ENCODE results near the gene TRIM54. TPM values are rescaled to one million over a fixed set of nuclear protein-coding genes. Genes with fewer than 3 reads are reported as not detected.

TRIM54 gene
- total and polyA plus RNA-seq, 2 of the 8 experiments (the other 6 are each of a cell fraction or from before 2014, with no cell fraction given) = 3.9 to 5.8 TPM

- FAIRE-seq (no peak), DNase-seq (ENCODE audit: low read depth in 1 of 2, low spot score in 2 of 2) (peak; percentile 57 to 93)
- peak overlapping the region; percentile 41 for H4K91ac ChIP-seq (replicated peaks; ENCODE audit: insufficient read length, low read length)
- H3K23me2 ChIP-seq (ENCODE audit: low read depth, low read length) = no peaks in the 10 kb centered on the region; the same call in 1 of the 2 replicates
- H2AFZ ChIP-seq (ENCODE audit: low read length) = peak overlapping the region; percentile 91
- peak overlapping the region; percentile 8 to 78 for H3K4me2 ChIP-seq (ENCODE audit: insufficient read depth in 1 of 2, low read depth in 2 of 2, low read length in 2 of 2)
- peak overlapping the region in 2 of 4 experiments; percentile 30 to 52; a peak in 4 of 8 replicates for H3K4me3 ChIP-seq (ENCODE audit: extremely low read depth in 1 of 4, insufficient read depth in 2 of 4, low read depth in 3 of 4, low read length in 4 of 4)
- H3K4ac ChIP-seq (replicated peaks; ENCODE audit: insufficient read length, low read depth, low read length) = no peak overlapping the region
- H3K18ac ChIP-seq (ENCODE audit: extremely low read depth, low read length) = peak overlapping the region; percentile 83
- no peak overlapping the region for H4K5ac ChIP-seq (ENCODE audit: insufficient read length, low read depth, low read length)
- H2AK5ac ChIP-seq (ENCODE audit: low read depth, low read length) = no peak overlapping the region
- H3K79me1 ChIP-seq (ENCODE audit: low read depth, low read length) = no peaks in the 10 kb centered on the region
- WGBS, 2 experiments (ENCODE audit: extremely low coverage in 1 of 2, insufficient coverage in 1 of 2, insufficient read length in 1 of 2, insufficient replicate concordance in 2 of 2, low coverage in 1 of 2, low lambda C conversion rate in 2 of 2, missing lambda C conversion rate in 1 of 2) = 13% methylated on average over 18 of the region's 22 CpGs; no CpG with 5 or more reads in 1 of the 2 experiments
- H3K27me3 ChIP-seq (replicated peaks in 1 of 4; ENCODE audit: control insufficient read depth in 3 of 4, extremely low read depth in 1 of 4, insufficient read depth in 3 of 4, low read length in 3 of 4) = peaks cover 0 to 6% (median 2%) of the 10 kb centered on the region in 4 experiments; a peak in 5 of 7 replicates
- no peak overlapping the region for H3K23ac ChIP-seq (ENCODE audit: insufficient read length)
- peak overlapping the region; percentile 94; the same call in 1 of the 2 replicates for H2BK12ac ChIP-seq (ENCODE audit: low read depth, low read length)
- no peak overlapping the region for H3K14ac ChIP-seq (ENCODE audit: insufficient read length)
- H4K20me1 ChIP-seq (replicated peaks in 1 of 2; ENCODE audit: control insufficient read depth in 1 of 2, insufficient read depth in 2 of 2, low read length in 2 of 2) = no peaks in the 10 kb centered on the region
- H2BK20ac ChIP-seq (ENCODE audit: low read length) = no peak overlapping the region
- ChIA-PET POLR2A (ENCODE audit: partially characterized antibody) (interaction anchor here (0.6 to 32.6 kb wide), 16 partner anchors 8 to 200 kb away, joined by 3 to 835 read pairs (median 12); partner anchors contain the start of genes ATRAID, CAD, DNAJC5G and MPV17), CTCF (ENCODE audit: partially characterized antibody) (interaction anchor here (0.6 to 8.3 kb wide), 31 partner anchors 9 to 1878 kb away, joined by 3 to 180 read pairs (median 5); partner anchors contain the start of genes DNAJC5G, TRIM54 and UCN)
- H3K9me3 ChIP-seq (ENCODE audit: insufficient read depth in 2 of 2, low read depth in 1 of 2, low read length in 1 of 2) = no peaks in the 10 kb centered on the region
- peak overlapping the region; percentile 87; the same call in 1 of the 2 replicates for H2BK5ac ChIP-seq (ENCODE audit: low read depth, low read length)
- no peak overlapping the region for H2BK120ac ChIP-seq (replicated peaks; ENCODE audit: low read depth, low read length)
- H3K36me3 ChIP-seq (ENCODE audit: control insufficient read depth in 2 of 4, insufficient read depth in 4 of 4, low read length in 3 of 4) = no peaks in the 10 kb centered on the region
- H2BK15ac ChIP-seq (ENCODE audit: low read length) = peak overlapping the region; percentile 10; the same call in 1 of the 2 replicates
- no peaks in the 10 kb centered on the region for H3K79me2 ChIP-seq (ENCODE audit: control insufficient read depth in 1 of 2, insufficient read depth in 2 of 2, low read length in 2 of 2)
- H3K56ac ChIP-seq (replicated peaks; ENCODE audit: insufficient read length, low read depth, low read length) = no peak overlapping the region
- H4K8ac ChIP-seq (ENCODE audit: extremely low read depth, insufficient read depth, low read length) = peak overlapping the region; percentile 88
- no peak overlapping the region; a peak in 1 of 7 replicates for H3K9ac ChIP-seq (replicated peaks in 1 of 4; ENCODE audit: extremely low read depth in 1 of 4, low read depth in 3 of 4, low read length in 3 of 4)
- peaks cover 2 to 11% (median 6%) of the 10 kb centered on the region in 4 experiments for H3K4me1 ChIP-seq (replicated peaks in 1 of 4; ENCODE audit: control insufficient read depth in 3 of 4, insufficient read depth in 4 of 4, low read length in 3 of 4)
- H3K27ac ChIP-seq (ENCODE audit: low read depth, low read length) = no peak overlapping the region
- TF ChIP-seq RNF2 (IDR thresholded peaks at IDR 0.05; ENCODE audit: borderline replicate concordance, low read depth, low read length, missing control alignments, poor library complexity, severe bottlenecking) (no peak), POLR2A (IDR thresholded peaks at IDR 0.05; ENCODE audit: control extremely low read depth in 1 of 2, low read depth in 2 of 2, low read length in 2 of 2) (peak in 1 of 2 experiments; percentile 47; a peak in 1 of 3 replicates), RAD21 (IDR thresholded peaks at IDR 0.05 in 1 of 2, conservative IDR thresholded peaks at IDR 0.05 in 1 of 2; ENCODE audit: low read depth in 2 of 2, low read length in 2 of 2) (peak; percentile 95 to 96), E2F6 (IDR thresholded peaks at IDR 0.05) (peak; percentile 89), SIN3A (conservative IDR thresholded peaks at IDR 0.05 in 1 of 2, IDR thresholded peaks at IDR 0.05 in 1 of 2; ENCODE audit: low read depth in 1 of 2, low read length in 2 of 2) (0 out of 4 replicates have a peak, but pooled peaks of 1 of the 2 experiments have one; percentile 40), RBBP5 (IDR thresholded peaks at IDR 0.05; ENCODE audit: borderline replicate concordance, low read depth, low read length) (0 out of 2 replicates have a peak, but pooled peaks have one; percentile 28), JUND (IDR thresholded peaks at IDR 0.05; ENCODE audit: low read length) (0 out of 2 replicates have a peak, but pooled peaks have one; percentile 9), GABPA (IDR thresholded peaks at IDR 0.05; ENCODE audit: borderline replicate concordance, insufficient read depth, low read length) (no peak; the same call in 1 of the 2 replicates)
Observed at GRCh38 chr2:27249891-27250651, 32.2 kb upstream of the TRIM54 start.

All from H1 (cell line).